OCI-LY7 (cell line): ENCODE data around the gene SERPINH1. TPM values are rescaled to one million over a fixed set of nuclear protein-coding genes. Genes with fewer than 3 reads are reported as not detected.

Experiments used
- BruUV-seq: library from RNA; stranded (reverse); fragments of 400-500 nt; replicated peaks from 2 replicates; lab custom pipeline; 2021; lab: Mats Ljungman, UMichigan
- CTCF ChIA-PET: fragments of 300-600 bp; sonication (Branson Sonifier 250); formaldehyde crosslinking; loops from one replicate; lab custom pipeline; 2022; ENCODE audit warnings: antibody characterized with exemption; ENCODE audit not compliant: unreplicated experiment; lab: Charles Lee
- POLR2A ChIA-PET: fragments of 300-600 bp; sonication (Branson Sonifier 250); formaldehyde crosslinking; loops from one replicate; lab custom pipeline; 2022; ENCODE audit warnings: antibody characterized with exemption; lab: Charles Lee
- DNase-seq: peaks from one replicate; pipeline ENCODE4 v3.0.0-alpha.2; 2015; ENCODE audit warnings: low spot score
- H2AFZ ChIP-seq: fragments of 200-600 bp; sonication (generic), shearing (Covaris generic); 2 replicates; pipeline ENCODE4 v1.6.1; 2014; ENCODE audit warnings: mild to moderate bottlenecking, antibody characterized with exemption, low read length, moderate library complexity
- H3K27ac ChIP-seq: fragments of 200-600 bp; sonication (generic); 2 replicates; pipeline ENCODE4 v1.5.1; 2014; ENCODE audit warnings: mixed run types, low read depth, mild to moderate bottlenecking, moderate library complexity, low read length, inconsistent platforms; ENCODE audit not compliant: poor library complexity, severe bottlenecking
- H3K36me3 ChIP-seq: fragments of 200-600 bp; sonication (generic); 2 replicates; pipeline ENCODE4 v1.6.1; 2014; ENCODE audit warnings: mild to moderate bottlenecking, antibody characterized with exemption, low read length, moderate library complexity, mixed read lengths; ENCODE audit not compliant: insufficient read depth
- H3K4me1 ChIP-seq: fragments of 200-600 bp; sonication (generic); 2 replicates; pipeline ENCODE4 v1.5.1; 2014; ENCODE audit warnings: mild to moderate bottlenecking, low read length; ENCODE audit not compliant: insufficient read depth, poor library complexity, severe bottlenecking
- H3K4me2 ChIP-seq: fragments of 200-600 bp; sonication (generic); 2 replicates; pipeline ENCODE4 v1.6.1; 2014; ENCODE audit warnings: mild to moderate bottlenecking, low read length
- H3K4me3 ChIP-seq: fragments of 200-600 bp; sonication (generic); 2 replicates; pipeline ENCODE4 v1.5.1; 2014; ENCODE audit warnings: mild to moderate bottlenecking, low read depth, low read length; ENCODE audit not compliant: poor library complexity, severe bottlenecking
- H3K79me2 ChIP-seq: fragments of 200-600 bp; sonication (generic); 2 replicates; pipeline ENCODE4 v1.6.1; 2016; ENCODE audit warnings: low read depth, mild to moderate bottlenecking, low read length, moderate library complexity, mixed read lengths; ENCODE audit not compliant: insufficient read depth
- H3K9me2 ChIP-seq: fragments of 200-600 bp; sonication (generic); 2 replicates; pipeline ENCODE4 v1.6.1; 2016; ENCODE audit warnings: mild to moderate bottlenecking, low read length, mixed read lengths; ENCODE audit not compliant: insufficient read depth
- H3K9me3 ChIP-seq: fragments of 200-600 bp; sonication (generic); 2 replicates; pipeline ENCODE4 v1.6.1; 2014; ENCODE audit warnings: mild to moderate bottlenecking, mixed run types, low read length, mixed read lengths
- H4K20me1 ChIP-seq: fragments of 200-600 bp; sonication (generic); 2 replicates; pipeline ENCODE4 v1.6.1; 2014; ENCODE audit warnings: mild to moderate bottlenecking, antibody characterized with exemption, low read length, moderate library complexity, mixed read lengths; ENCODE audit not compliant: insufficient read depth
- EZH2phosphoT487 ChIP-seq: fragments of 200-600 bp; sonication (generic); IDR thresholded peaks from 2 replicates; pipeline ENCODE4 v1.6.1; 2018; ENCODE audit warnings: low read depth, borderline replicate concordance, mild to moderate bottlenecking, mixed run types, antibody characterized with exemption, low read length, moderate library complexity, mixed read lengths
- intact Hi-C: fragments of 100-400 bp; cut with micrococcal nuclease; formaldehyde crosslinking; loops from one replicate; pipeline ENCODE4 v1.10.0; 2022; ENCODE audit not compliant: unreplicated experiment
- total RNA-seq, 2 experiments: library from RNA; depleted of rRNA in 1 of 2; stranded (reverse); fragments of >200 nt in 1 of 2; shearing (Covaris generic) in 1 of 2; gene quantifications; 2 replicates each; pipeline ENCODE4 v1.2.3, GENCODE V29; 2014 to 2022
- TF ChIP-seq, protein P1 (sequence below): fragments of 200-600 bp; sonication (generic); conservative IDR thresholded peaks from 2 replicates; pipeline ENCODE4 v1.5.1; 2014; ENCODE audit warnings: mild to moderate bottlenecking, antibody characterized with exemption, low read length, moderate library complexity, mixed read lengths

Gene SERPINH1
- total RNA-seq, 2 experiments from 2014 or later: not detected

DNA sequence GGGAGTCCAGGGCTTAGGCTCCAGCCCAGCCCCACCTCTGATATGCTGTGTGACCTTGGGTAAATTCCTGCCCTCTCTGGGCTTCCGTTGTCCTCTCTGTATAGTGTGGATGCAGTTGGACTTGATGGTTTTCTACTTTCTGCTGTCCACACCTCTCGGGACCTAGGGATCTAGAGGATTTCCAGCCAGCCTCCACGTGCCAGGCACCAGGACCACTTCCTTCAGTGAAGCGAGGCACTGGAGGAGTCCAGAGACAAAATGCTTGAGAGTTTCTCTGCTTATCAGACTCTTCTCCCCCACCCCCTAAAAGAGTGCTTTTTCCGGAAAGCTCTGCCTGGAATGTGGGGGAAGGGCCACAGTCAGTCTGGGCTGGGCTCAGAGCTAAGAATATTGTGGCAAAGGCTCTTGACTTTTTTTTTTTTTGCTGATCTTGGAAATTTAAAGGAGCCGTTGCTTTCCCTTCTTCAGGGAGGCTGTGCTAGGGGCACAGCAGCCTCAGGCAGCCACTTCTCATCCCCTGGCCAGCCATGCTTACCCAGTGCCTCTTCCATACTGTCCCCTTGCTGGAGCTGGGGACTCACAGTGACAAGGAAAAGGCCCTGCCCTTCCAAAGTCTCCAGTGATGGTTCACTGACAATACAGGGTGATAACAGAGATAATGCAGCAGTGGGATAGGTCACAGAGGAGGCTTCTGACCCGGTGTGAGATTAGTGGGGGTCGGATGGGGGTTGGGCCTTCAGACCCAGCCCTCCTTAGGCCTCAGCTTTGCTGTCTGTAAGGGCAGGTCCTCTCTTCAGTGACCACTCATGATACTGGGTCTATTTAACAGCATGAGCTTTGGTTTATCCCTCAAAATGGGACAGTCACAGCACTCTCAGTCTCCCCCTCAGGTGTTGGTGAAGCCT, 2.9 kb upstream of the SERPINH1 start:
- Histone ChIP-seq H3K4me1 (no peaks in the 10 kb centered on the region), H3K9me3 (no peaks in the 10 kb centered on the region), H2AFZ (no peak overlapping the region), H4K20me1 (no peaks in the 10 kb centered on the region), H3K79me2 (no peaks in the 10 kb centered on the region), H3K27ac (no peak overlapping the region), H3K9me2 (no peaks in the 10 kb centered on the region), H3K4me3 (no peak overlapping the region), H3K36me3 (no peaks in the 10 kb centered on the region), H3K4me2 (no peak overlapping the region)
- TF ChIP-seq, protein P1, sequence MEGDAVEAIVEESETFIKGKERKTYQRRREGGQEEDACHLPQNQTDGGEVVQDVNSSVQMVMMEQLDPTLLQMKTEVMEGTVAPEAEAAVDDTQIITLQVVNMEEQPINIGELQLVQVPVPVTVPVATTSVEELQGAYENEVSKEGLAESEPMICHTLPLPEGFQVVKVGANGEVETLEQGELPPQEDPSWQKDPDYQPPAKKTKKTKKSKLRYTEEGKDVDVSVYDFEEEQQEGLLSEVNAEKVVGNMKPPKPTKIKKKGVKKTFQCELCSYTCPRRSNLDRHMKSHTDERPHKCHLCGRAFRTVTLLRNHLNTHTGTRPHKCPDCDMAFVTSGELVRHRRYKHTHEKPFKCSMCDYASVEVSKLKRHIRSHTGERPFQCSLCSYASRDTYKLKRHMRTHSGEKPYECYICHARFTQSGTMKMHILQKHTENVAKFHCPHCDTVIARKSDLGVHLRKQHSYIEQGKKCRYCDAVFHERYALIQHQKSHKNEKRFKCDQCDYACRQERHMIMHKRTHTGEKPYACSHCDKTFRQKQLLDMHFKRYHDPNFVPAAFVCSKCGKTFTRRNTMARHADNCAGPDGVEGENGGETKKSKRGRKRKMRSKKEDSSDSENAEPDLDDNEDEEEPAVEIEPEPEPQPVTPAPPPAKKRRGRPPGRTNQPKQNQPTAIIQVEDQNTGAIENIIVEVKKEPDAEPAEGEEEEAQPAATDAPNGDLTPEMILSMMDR: no peak
- no peak for TF ChIP-seq EZH2phosphoT487
- BruUV-seq: no TSS peak
- no peak for DNase-seq
- CTCF ChIA-PET: no interaction called here
- POLR2A ChIA-PET: interaction anchor here (0.7 to 1.5 kb wide), 2 partner anchors 12 to 418 kb away, joined by 3 read pairs; no protein-coding TSS in a partner anchor
- intact Hi-C loops: no loop called here

DNA sequence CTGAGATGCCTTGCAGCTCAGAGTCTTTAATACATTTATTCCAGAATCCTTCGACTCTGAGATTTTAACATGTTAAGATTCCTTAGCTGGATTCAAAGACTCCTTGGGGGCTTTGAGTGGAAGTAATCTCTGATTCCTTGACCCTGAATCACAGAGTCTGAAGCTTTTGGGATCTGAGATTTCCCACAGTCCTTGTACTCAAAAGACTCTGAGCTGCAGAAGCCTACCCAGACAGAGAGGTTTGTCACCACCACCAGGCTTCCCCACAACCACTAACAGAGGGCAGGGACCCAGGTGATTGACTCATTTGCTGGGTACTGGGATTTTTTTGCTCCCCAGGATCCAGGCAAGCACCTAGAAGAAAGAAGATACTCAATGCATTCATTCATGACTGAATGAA, 1.4 kb upstream of the SERPINH1 start:
- no peak overlapping the region for H3K27ac ChIP-seq
- BruUV-seq: no TSS peak
- ChIA-PET POLR2A (interaction anchor here (0.7 to 1.5 kb wide), 3 partner anchors 10 to 272 kb away, joined by 3 read pairs; no protein-coding TSS in a partner anchor), CTCF (interaction anchor here (0.6 to 0.7 kb wide), 3 partner anchors 109 to 624 kb away, joined by 3 to 6 read pairs (median 6); no protein-coding TSS in a partner anchor)
- no peaks in the 10 kb centered on the region for H3K36me3 ChIP-seq
- no peaks in the 10 kb centered on the region for H3K4me1 ChIP-seq
- no peaks in the 10 kb centered on the region for H3K9me2 ChIP-seq
- H4K20me1 ChIP-seq: no peaks in the 10 kb centered on the region
- no peaks in the 10 kb centered on the region for H3K79me2 ChIP-seq
- no peaks in the 10 kb centered on the region for H3K9me3 ChIP-seq
- no peak overlapping the region for H3K4me2 ChIP-seq
- no peak for DNase-seq
- H2AFZ ChIP-seq: no peak overlapping the region
- TF ChIP-seq, protein P1: no peak
- no peak for TF ChIP-seq EZH2phosphoT487
- H3K4me3 ChIP-seq: no peak overlapping the region
- intact Hi-C loops: no loop called here
